ENCODE results near the gene NABP1. TPM values are rescaled to one million over a fixed set of nuclear protein-coding genes. Genes with fewer than 3 reads are reported as not detected.

The NABP1 gene, protein sequence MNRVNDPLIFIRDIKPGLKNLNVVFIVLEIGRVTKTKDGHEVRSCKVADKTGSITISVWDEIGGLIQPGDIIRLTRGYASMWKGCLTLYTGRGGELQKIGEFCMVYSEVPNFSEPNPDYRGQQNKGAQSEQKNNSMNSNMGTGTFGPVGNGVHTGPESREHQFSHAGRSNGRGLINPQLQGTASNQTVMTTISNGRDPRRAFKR
- polyA plus RNA-seq (2011; rRNA removed) = 138 and 204 TPM in 2 replicates
- 137 and 201 TPM in 2 replicates for polyA minus RNA-seq (2011; rRNA and poly(A)+ RNA removed)

DNA sequence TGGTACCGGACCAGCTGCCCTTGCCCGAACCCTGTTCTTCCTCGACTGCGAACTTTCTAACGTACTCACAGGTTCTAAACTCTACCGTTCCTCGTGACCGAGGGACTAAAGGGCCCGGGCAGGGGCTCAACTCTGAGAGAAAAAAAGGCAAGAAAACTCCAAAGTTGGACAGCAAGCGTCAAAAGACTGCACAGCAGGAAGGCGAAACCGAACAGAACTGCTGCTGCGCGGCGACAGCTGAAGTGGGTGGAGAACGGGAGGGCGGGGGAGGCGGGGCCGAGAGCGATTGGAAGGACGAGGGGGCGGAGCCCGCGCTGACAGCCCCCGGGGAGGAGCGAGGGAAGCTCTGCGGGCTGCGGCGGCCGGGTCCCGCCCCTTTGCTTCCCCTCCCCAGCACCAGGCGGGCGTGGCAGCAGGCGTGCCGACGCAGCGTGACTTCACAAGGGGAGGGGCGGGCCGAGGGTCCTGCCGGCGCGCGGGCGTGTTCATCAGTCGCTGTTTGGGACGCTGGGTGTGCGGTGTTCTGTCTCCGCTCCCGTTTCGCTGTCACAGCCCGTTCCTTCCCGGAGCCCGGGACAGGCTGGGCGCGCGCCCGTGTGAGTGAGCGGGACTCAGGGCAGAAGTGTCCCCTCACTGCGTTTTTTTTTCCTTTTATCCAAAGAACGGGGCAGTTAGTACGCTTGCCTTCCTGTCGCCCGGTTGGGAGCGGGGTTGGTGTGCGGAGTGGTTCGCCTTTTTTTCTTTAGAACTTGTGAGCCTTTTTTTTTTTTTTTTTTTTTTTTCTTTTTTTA is at the start of gene NABP1:
TSS of gene NABP1 (plus strand) at position 491 of the 791 bp plus-strand sequence. CDS start 479 bp downstream, outside the sequence.
- Histone ChIP-seq H3K9me3 (ENCODE audit: control insufficient read depth, insufficient read depth, low read length) (peaks cover 4% of the 10 kb centered on the region; the same call in 1 of the 2 replicates), H3K27ac (ENCODE audit: low read depth, low read length) (peak within 1 kb of the TSS; percentile 99), H3K27me3 (ENCODE audit: control insufficient read depth, insufficient read depth, low read length) (no peaks in the 10 kb centered on the region), H3K4me3 (ENCODE audit: low read depth, low read length) (peak within 1 kb of the TSS; percentile 79)
- POLR2A ChIA-PET = interaction anchor here (0.6 to 4.5 kb wide), 41 partner anchors 9 to 516 kb away, joined by 3 to 116 read pairs (median 5); partner anchors contain the start of gene CAVIN2
- DNase-seq (ENCODE audit: low read depth, low spot score) = peak; percentile 94
- CTCF ChIA-PET = no interaction called here
- TF ChIP-seq, protein P1, sequence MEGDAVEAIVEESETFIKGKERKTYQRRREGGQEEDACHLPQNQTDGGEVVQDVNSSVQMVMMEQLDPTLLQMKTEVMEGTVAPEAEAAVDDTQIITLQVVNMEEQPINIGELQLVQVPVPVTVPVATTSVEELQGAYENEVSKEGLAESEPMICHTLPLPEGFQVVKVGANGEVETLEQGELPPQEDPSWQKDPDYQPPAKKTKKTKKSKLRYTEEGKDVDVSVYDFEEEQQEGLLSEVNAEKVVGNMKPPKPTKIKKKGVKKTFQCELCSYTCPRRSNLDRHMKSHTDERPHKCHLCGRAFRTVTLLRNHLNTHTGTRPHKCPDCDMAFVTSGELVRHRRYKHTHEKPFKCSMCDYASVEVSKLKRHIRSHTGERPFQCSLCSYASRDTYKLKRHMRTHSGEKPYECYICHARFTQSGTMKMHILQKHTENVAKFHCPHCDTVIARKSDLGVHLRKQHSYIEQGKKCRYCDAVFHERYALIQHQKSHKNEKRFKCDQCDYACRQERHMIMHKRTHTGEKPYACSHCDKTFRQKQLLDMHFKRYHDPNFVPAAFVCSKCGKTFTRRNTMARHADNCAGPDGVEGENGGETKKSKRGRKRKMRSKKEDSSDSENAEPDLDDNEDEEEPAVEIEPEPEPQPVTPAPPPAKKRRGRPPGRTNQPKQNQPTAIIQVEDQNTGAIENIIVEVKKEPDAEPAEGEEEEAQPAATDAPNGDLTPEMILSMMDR (IDR thresholded peaks at IDR 0.05; ENCODE audit: low read depth, low read length) = no peak

DNA sequence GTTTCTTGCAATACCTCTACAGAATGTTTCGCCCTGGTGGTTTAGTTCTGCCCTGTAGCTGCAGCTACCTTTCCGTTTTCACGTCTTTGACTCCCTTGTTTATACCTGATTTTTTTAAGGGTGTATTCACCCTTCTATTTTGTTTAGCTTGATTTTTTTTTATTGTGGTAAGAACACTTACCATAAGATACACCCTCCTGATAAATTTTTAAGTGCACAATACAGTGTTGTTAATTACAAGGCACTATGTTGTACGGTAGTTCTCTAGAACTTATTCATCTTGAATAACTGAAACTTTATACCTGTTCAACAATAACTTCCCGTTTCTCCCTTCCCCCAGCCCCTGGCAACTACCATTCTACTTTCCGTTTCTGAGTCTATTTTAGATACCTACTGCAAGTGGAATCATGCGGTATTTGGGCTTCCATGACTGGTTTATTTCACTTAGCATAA is 48.9 kb upstream of the NABP1 start:
- DNase-seq (ENCODE audit: low read depth, low spot score) = no peak
- ChIA-PET POLR2A (interaction anchor here (0.7 to 1.9 kb wide), 2 partner anchors 29 to 49 kb away, joined by 4 to 14 read pairs; partner anchors contain the start of gene NABP1), CTCF (no interaction called here)
- no peak overlapping the region for H3K27ac ChIP-seq (ENCODE audit: low read depth, low read length)
- no peaks in the 10 kb centered on the region for H3K9me3 ChIP-seq (ENCODE audit: control insufficient read depth, insufficient read depth, low read length)
- TF ChIP-seq, protein P1 (IDR thresholded peaks at IDR 0.05; ENCODE audit: low read depth, low read length) = no peak
- no peak overlapping the region for H3K4me3 ChIP-seq (ENCODE audit: low read depth, low read length)
- no peaks in the 10 kb centered on the region for H3K27me3 ChIP-seq (ENCODE audit: control insufficient read depth, insufficient read depth, low read length)

DNA sequence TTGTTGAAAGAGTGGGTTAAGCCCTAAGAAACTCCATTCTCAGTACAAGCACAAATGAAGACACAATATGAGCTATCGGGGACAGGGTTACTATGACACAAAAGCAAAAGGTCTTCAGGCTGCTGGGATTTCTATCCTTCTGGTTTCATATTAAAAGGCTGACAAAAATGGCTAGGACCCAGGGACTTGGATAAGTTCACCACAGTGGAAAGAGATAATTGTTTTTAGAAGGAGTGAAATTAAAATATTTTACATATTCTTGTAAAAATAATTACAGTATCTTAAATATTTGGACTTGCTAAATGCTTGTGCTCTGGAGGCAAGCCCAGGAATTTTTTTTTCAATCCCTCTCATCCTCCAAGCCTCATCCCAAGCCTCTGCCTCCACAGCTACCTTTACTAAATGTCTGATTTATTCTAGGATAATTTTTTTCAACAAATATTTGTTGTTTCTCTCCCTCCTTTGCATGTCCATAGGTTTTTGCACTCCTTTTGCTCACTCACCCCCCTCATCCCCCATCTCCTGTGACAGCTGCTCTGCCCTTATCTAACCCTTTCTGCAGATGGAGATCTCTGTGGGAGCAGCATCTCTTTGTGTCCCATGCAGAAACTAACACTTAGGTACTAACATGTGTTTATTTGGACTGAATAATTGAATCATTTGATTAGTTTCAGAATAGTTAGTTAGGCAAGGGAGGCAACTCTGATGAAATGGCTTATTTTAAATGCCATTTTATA is 47.8 kb upstream of the NABP1 start:
- Histone ChIP-seq H3K9me3 (ENCODE audit: control insufficient read depth, insufficient read depth, low read length) (no peaks in the 10 kb centered on the region), H3K27ac (ENCODE audit: low read depth, low read length) (no peak overlapping the region), H3K27me3 (ENCODE audit: control insufficient read depth, insufficient read depth, low read length) (no peaks in the 10 kb centered on the region), H3K4me3 (ENCODE audit: low read depth, low read length) (no peak overlapping the region)
- ChIA-PET CTCF (interaction anchor here (0.6 to 0.9 kb wide), 2 partner anchors 63 to 91 kb away, joined by 3 read pairs; no protein-coding TSS in a partner anchor), POLR2A (interaction anchor here (0.5 to 2.3 kb wide), 2 partner anchors 35 to 48 kb away, joined by 7 to 20 read pairs; partner anchors contain the start of gene NABP1)
- TF ChIP-seq, protein P1 (IDR thresholded peaks at IDR 0.05; ENCODE audit: low read depth, low read length) = no peak
- DNase-seq (ENCODE audit: low read depth, low spot score) = no peak

DNA sequence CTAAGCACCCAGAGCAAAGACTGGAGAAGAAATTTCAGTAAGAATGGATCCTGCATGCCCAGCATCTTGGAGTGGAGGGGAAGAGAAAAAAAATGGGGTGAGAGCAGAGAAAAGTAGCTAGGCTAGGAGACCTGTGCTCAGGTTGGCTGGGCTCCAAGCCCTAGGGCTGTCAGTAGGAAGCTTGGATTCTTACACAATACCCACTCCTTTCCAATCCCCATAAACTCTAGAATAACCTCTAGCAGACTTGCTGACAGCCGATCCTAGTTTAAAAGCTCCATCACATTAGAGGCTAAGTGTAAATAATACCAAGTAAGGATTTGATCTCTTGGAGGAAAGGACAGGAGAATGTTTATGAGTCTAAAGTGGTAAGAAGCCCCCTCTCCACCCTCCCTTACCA is 46.2 kb upstream of the NABP1 start:
- TF ChIP-seq, protein P1 (IDR thresholded peaks at IDR 0.05; ENCODE audit: low read depth, low read length) = no peak
- no peak overlapping the region for H3K4me3 ChIP-seq (ENCODE audit: low read depth, low read length)
- H3K27ac ChIP-seq (ENCODE audit: low read depth, low read length) = no peak overlapping the region
- no peak for DNase-seq (ENCODE audit: low read depth, low spot score)
- ChIA-PET POLR2A (interaction anchor here (2.3 kb wide), 1 partner anchor 46 kb away, joined by 20 read pairs; the partner anchor contains the start of gene NABP1), CTCF (no interaction called here)
- H3K9me3 ChIP-seq (ENCODE audit: control insufficient read depth, insufficient read depth, low read length) = no peaks in the 10 kb centered on the region
- H3K27me3 ChIP-seq (ENCODE audit: control insufficient read depth, insufficient read depth, low read length) = no peaks in the 10 kb centered on the region
